Peyer's patch (tissue), 4 donors: Measurements from ENCODE around the gene LRRC25.

Experiments used
- POLR2A ChIP-seq, 2 donors: fragments of 450-650 bp; IDR thresholded peaks; one replicate each; pipeline ENCODE4 v1.5.1; 2017; ENCODE audit warnings: antibody characterized with exemption in 2 of 2, mild to moderate bottlenecking in 2 of 2, moderate library complexity in 2 of 2
- TF ChIP-seq, protein P1 (sequence below), 6 experiments: fragments of 450-650 bp in 4 of 6; fragments of 200-600 bp in 2 of 6; sonication (generic) in 1 of 6; IDR thresholded peaks; one replicate each; pipeline ENCODE4 v1.5.1; 2017 to 2019; ENCODE audit warnings: antibody characterized with exemption in 6 of 6, mild to moderate bottlenecking in 3 of 6, moderate library complexity in 1 of 6

- TF ChIP-seq, protein P1, sequence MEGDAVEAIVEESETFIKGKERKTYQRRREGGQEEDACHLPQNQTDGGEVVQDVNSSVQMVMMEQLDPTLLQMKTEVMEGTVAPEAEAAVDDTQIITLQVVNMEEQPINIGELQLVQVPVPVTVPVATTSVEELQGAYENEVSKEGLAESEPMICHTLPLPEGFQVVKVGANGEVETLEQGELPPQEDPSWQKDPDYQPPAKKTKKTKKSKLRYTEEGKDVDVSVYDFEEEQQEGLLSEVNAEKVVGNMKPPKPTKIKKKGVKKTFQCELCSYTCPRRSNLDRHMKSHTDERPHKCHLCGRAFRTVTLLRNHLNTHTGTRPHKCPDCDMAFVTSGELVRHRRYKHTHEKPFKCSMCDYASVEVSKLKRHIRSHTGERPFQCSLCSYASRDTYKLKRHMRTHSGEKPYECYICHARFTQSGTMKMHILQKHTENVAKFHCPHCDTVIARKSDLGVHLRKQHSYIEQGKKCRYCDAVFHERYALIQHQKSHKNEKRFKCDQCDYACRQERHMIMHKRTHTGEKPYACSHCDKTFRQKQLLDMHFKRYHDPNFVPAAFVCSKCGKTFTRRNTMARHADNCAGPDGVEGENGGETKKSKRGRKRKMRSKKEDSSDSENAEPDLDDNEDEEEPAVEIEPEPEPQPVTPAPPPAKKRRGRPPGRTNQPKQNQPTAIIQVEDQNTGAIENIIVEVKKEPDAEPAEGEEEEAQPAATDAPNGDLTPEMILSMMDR (IDR thresholded peaks at IDR 0.05) = no peak
- TF ChIP-seq POLR2A (IDR thresholded peaks at IDR 0.05) = no peak
These were observed 34.2 kb upstream of the LRRC25 start for GRCh38 chr19:18431351-18432197.
